ENCODE data around the gene KIF5C. TPM values are rescaled to one million over a fixed set of nuclear protein-coding genes. Genes with fewer than 3 reads are reported as not detected.

KIF5C gene
- total RNA-seq, 1 donor from 2014 or later, result 24.3 TPM

GRCh38 chr2:148966438-148966758 lies 91.4 kb downstream of the KIF5C start:
- FAIRE-seq (no peak), DNase-seq (ENCODE audit: low read depth) (no peak)
- H3K27me3 Mint-ChIP-seq (ENCODE audit: low read depth, unreplicated experiment), result no peaks in the 10 kb centered on the region
- H3K4me1 Mint-ChIP-seq (ENCODE audit: low read depth, unreplicated experiment), result no peaks in the 10 kb centered on the region
- no peaks in the 10 kb centered on the region for H3K27me3 ChIP-seq (ENCODE audit: insufficient read depth, low read length)
- no peak overlapping the region for H3K4me3 ChIP-seq (ENCODE audit: insufficient read depth, low read depth, low read length)
- H3K36me3 ChIP-seq (ENCODE audit: insufficient read depth, low read length), result no peaks in the 10 kb centered on the region
- H3K27ac Mint-ChIP-seq (ENCODE audit: unreplicated experiment), result no peak overlapping the region
- peaks cover 6% of the 10 kb centered on the region for H3K36me3 Mint-ChIP-seq (ENCODE audit: low read depth, unreplicated experiment)
- no peaks in the 10 kb centered on the region for H3K79me2 ChIP-seq (ENCODE audit: insufficient read depth, low read length)
- TF ChIP-seq EZH2 (IDR thresholded peaks at IDR 0.05; ENCODE audit: insufficient read depth, low read length), result no peak
- TF ChIP-seq, protein P1, sequence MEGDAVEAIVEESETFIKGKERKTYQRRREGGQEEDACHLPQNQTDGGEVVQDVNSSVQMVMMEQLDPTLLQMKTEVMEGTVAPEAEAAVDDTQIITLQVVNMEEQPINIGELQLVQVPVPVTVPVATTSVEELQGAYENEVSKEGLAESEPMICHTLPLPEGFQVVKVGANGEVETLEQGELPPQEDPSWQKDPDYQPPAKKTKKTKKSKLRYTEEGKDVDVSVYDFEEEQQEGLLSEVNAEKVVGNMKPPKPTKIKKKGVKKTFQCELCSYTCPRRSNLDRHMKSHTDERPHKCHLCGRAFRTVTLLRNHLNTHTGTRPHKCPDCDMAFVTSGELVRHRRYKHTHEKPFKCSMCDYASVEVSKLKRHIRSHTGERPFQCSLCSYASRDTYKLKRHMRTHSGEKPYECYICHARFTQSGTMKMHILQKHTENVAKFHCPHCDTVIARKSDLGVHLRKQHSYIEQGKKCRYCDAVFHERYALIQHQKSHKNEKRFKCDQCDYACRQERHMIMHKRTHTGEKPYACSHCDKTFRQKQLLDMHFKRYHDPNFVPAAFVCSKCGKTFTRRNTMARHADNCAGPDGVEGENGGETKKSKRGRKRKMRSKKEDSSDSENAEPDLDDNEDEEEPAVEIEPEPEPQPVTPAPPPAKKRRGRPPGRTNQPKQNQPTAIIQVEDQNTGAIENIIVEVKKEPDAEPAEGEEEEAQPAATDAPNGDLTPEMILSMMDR (IDR thresholded peaks at IDR 0.05; ENCODE audit: insufficient read depth, low read depth, low read length), result no peak
- H3K9me3 ChIP-seq (ENCODE audit: insufficient read depth, low read depth, low read length), result no peaks in the 10 kb centered on the region
- no peak overlapping the region for H3K27ac ChIP-seq (ENCODE audit: low read depth, low read length)
- no peak overlapping the region for H3K9ac ChIP-seq (ENCODE audit: low read length)
- no peaks in the 10 kb centered on the region for H4K20me1 ChIP-seq (ENCODE audit: insufficient read depth, low read length)
- no peak overlapping the region for H2AFZ ChIP-seq (ENCODE audit: low read depth, low read length)
- H3K4me1 ChIP-seq (ENCODE audit: insufficient read depth, low read length), result no peaks in the 10 kb centered on the region
- H3K9me3 Mint-ChIP-seq (ENCODE audit: unreplicated experiment), result no peaks in the 10 kb centered on the region
- no peak overlapping the region for H3K4me3 Mint-ChIP-seq (ENCODE audit: unreplicated experiment)
- H3K4me2 ChIP-seq (ENCODE audit: low read length), result no peak overlapping the region

- Histone ChIP-seq H3K36me3 (ENCODE audit: insufficient read depth, low read length) (no peaks in the 10 kb centered on the region), H3K4me3 (ENCODE audit: insufficient read depth, low read depth, low read length) (no peak overlapping the region), H2AFZ (ENCODE audit: low read depth, low read length) (no peak overlapping the region), H3K9me3 (ENCODE audit: insufficient read depth, low read depth, low read length) (no peaks in the 10 kb centered on the region), H3K27me3 (ENCODE audit: insufficient read depth, low read length) (no peaks in the 10 kb centered on the region), H3K9ac (ENCODE audit: low read length) (no peak overlapping the region), H3K79me2 (ENCODE audit: insufficient read depth, low read length) (no peaks in the 10 kb centered on the region), H3K4me1 (ENCODE audit: insufficient read depth, low read length) (no peaks in the 10 kb centered on the region), H3K27ac (ENCODE audit: low read depth, low read length) (no peak overlapping the region), H4K20me1 (ENCODE audit: insufficient read depth, low read length) (no peaks in the 10 kb centered on the region), H3K4me2 (ENCODE audit: low read length) (no peak overlapping the region)
- FAIRE-seq (no peak), DNase-seq (ENCODE audit: low read depth) (no peak)
- peaks cover 1% of the 10 kb centered on the region for H3K36me3 Mint-ChIP-seq (ENCODE audit: low read depth, unreplicated experiment)
- no peaks in the 10 kb centered on the region for H3K4me1 Mint-ChIP-seq (ENCODE audit: low read depth, unreplicated experiment)
- H3K9me3 Mint-ChIP-seq (ENCODE audit: unreplicated experiment), result no peaks in the 10 kb centered on the region
- H3K27me3 Mint-ChIP-seq (ENCODE audit: low read depth, unreplicated experiment), result no peaks in the 10 kb centered on the region
- no peak overlapping the region for H3K27ac Mint-ChIP-seq (ENCODE audit: unreplicated experiment)
- TF ChIP-seq EZH2 (IDR thresholded peaks at IDR 0.05; ENCODE audit: insufficient read depth, low read length), result no peak
- H3K4me3 Mint-ChIP-seq (ENCODE audit: unreplicated experiment), result no peak overlapping the region
These were observed 92.0 kb downstream of the KIF5C start for GRCh38 chr2:148967056-148967455.

DNA sequence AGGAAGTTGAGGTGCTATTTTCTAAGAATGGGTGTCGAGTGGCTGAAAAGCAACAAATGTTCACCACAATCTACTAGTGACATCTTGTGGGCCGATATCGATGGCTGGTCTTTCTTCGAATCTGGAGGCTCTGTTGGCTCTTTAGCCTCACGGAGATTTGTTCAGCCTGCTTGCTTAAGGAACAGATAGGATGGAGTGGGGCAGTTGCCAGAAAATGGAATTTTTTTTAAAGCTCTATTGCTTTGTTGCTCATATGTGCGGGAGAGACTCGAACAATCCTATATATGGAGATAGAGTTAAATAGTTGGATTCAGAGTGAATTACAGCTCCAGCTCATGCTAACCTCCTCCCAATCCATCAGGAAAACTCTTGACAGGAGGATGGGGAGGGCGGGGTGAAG lies 92.6 kb downstream of the KIF5C start:
- DNase-seq (ENCODE audit: low read depth) (no peak), FAIRE-seq (no peak)
- Histone ChIP-seq H3K4me3 (ENCODE audit: insufficient read depth, low read depth, low read length) (no peak overlapping the region), H3K4me1 (ENCODE audit: insufficient read depth, low read length) (no peaks in the 10 kb centered on the region), H3K4me2 (ENCODE audit: low read length) (no peak overlapping the region), H3K9ac (ENCODE audit: low read length) (no peak overlapping the region), H3K79me2 (ENCODE audit: insufficient read depth, low read length) (no peaks in the 10 kb centered on the region), H3K27ac (ENCODE audit: low read depth, low read length) (no peak overlapping the region), H3K27me3 (ENCODE audit: insufficient read depth, low read length) (no peaks in the 10 kb centered on the region), H2AFZ (ENCODE audit: low read depth, low read length) (no peak overlapping the region), H4K20me1 (ENCODE audit: insufficient read depth, low read length) (no peaks in the 10 kb centered on the region), H3K9me3 (ENCODE audit: insufficient read depth, low read depth, low read length) (no peaks in the 10 kb centered on the region), H3K36me3 (ENCODE audit: insufficient read depth, low read length) (no peaks in the 10 kb centered on the region)
- Mint-ChIP-seq H3K27ac (ENCODE audit: unreplicated experiment) (no peak overlapping the region), H3K4me3 (ENCODE audit: unreplicated experiment) (no peak overlapping the region), H3K36me3 (ENCODE audit: low read depth, unreplicated experiment) (peaks cover 1% of the 10 kb centered on the region), H3K4me1 (ENCODE audit: low read depth, unreplicated experiment) (no peaks in the 10 kb centered on the region), H3K27me3 (ENCODE audit: low read depth, unreplicated experiment) (no peaks in the 10 kb centered on the region), H3K9me3 (ENCODE audit: unreplicated experiment) (no peaks in the 10 kb centered on the region)
- TF ChIP-seq, protein P1 (IDR thresholded peaks at IDR 0.05; ENCODE audit: insufficient read depth, low read depth, low read length), result no peak
- no peak for TF ChIP-seq EZH2 (IDR thresholded peaks at IDR 0.05; ENCODE audit: insufficient read depth, low read length)

All from astrocyte (in vitro differentiated cells and primary cell).